Sigmoid colon (tissue), 7 donors: ENCODE measurements around the gene SIRT6. TPM values are rescaled to one million over a fixed set of nuclear protein-coding genes. Genes with fewer than 3 reads are reported as not detected.
"Not testable (repeated sequence)": the region's sequence is repeated elsewhere in the genome, so short reads cannot be mapped to it uniquely, and the experiment has no call there.

Experiments
- DNase-seq: peaks from one replicate; pipeline ENCODE4 v3.0.0-alpha.2; 2019
- H3K27ac ChIP-seq, 4 donors: fragments of 200-600 bp; sonication (generic); one replicate each; pipeline ENCODE4 v1.5.1; 2016 to 2019; ENCODE audit warnings: mild to moderate bottlenecking in 1 of 4
- H3K27me3 ChIP-seq, 3 donors: fragments of 200-600 bp; sonication (generic); one replicate each; pipeline ENCODE4 v1.5.1; 2019; ENCODE audit warnings: mild to moderate bottlenecking in 1 of 3
- H3K36me3 ChIP-seq, 4 donors: fragments of 200-600 bp; sonication (generic); one replicate each; pipeline ENCODE4 v1.5.1; 2016 to 2019
- H3K4me1 ChIP-seq, 4 donors: fragments of 200-600 bp; sonication (generic); one replicate each; pipeline ENCODE4 v1.5.1; 2017 to 2019
- H3K4me3 ChIP-seq, 4 donors: fragments of 200-600 bp; sonication (generic); one replicate each; pipeline ENCODE4 v1.5.1; 2017 to 2019; ENCODE audit warnings: mild to moderate bottlenecking in 2 of 4, moderate library complexity in 1 of 4
- H3K9me3 ChIP-seq, 4 donors: fragments of 200-600 bp in 3 of 4; sonication (generic) in 3 of 4; one replicate each; pipeline versions ENCODE4 v1.5.1 to v1.6.1; 2013 to 2019
- EP300 ChIP-seq, 4 donors: sonication (generic); formaldehyde crosslinking; IDR thresholded peaks; one replicate each; pipeline ENCODE4 v1.6.1; 2017; ENCODE audit warnings: antibody characterized with exemption in 4 of 4
- POLR2A ChIP-seq, 2 donors: fragments of 450-650 bp; IDR thresholded peaks; one replicate each; pipeline ENCODE4 v1.6.1; 2016; ENCODE audit warnings: antibody characterized with exemption in 2 of 2, mild to moderate bottlenecking in 2 of 2, moderate library complexity in 2 of 2
- POLR2AphosphoS5 ChIP-seq, 4 donors: sonication (generic); formaldehyde crosslinking; IDR thresholded peaks; one replicate each; pipeline ENCODE4 v1.6.1; 2017; ENCODE audit warnings: antibody characterized with exemption in 4 of 4
- WGBS, 2 donors: extraction: QIAGEN DNeasy Blood & Tissue Kit; methylation state at CpG; one replicate each; pipeline ENCODE4 v1.1.7; 2013; 5-methylcytosine and 5-hydroxymethylcytosine counted together
- intact Hi-C: fragments of 100-400 bp; cut with DNase I; formaldehyde crosslinking; loops from one replicate; pipeline ENCODE4 v1.15.1; 2023
- polyA plus RNA-seq, 3 donors: library from polyadenylated mRNA; stranded (reverse); fragments of 200-250 nt; gene quantifications; one replicate each; pipeline ENCODE4 v1.2.3, GENCODE V29; 2013
- total RNA-seq, 4 donors: library from RNA; depleted of rRNA; stranded (reverse); fragments of >200 nt; gene quantifications; one replicate each; pipeline ENCODE4 v1.1.0, GENCODE V29; 2016
- TF ChIP-seq, protein P1 (sequence below), 4 experiments: fragments of 450-650 bp in 3 of 4; fragments of 200-600 bp in 1 of 4; IDR thresholded peaks; one replicate each; pipeline ENCODE4 v1.5.1; 2016 to 2019; ENCODE audit warnings: antibody characterized with exemption in 4 of 4, mild to moderate bottlenecking in 3 of 4, moderate library complexity in 2 of 4
- donor health status: healthy with polysubstance abuse.
- donor health status: Bipolar disorder and iron deficiency.
- donor health status: healthy.

Gene SIRT6
- total and polyA plus RNA-seq, 7 donors = 10.3 to 132 (median 23.5) TPM

- no peak overlapping the region for H3K4me3 ChIP-seq
- no peaks in the 10 kb centered on the region for H3K36me3 ChIP-seq
- no peak for DNase-seq
- H3K27me3 ChIP-seq = peaks cover 6 to 48% (median 17%) of the 10 kb centered on the region in 3 donors
- no peaks in the 10 kb centered on the region for H3K4me1 ChIP-seq
- no peaks in the 10 kb centered on the region for H3K9me3 ChIP-seq
- intact Hi-C loops = no loop called here
- no peak overlapping the region for H3K27ac ChIP-seq
- no peak for TF ChIP-seq EP300 (IDR thresholded peaks at IDR 0.05)
- TF ChIP-seq POLR2A (IDR thresholded peaks at IDR 0.05) = no peak
- TF ChIP-seq POLR2AphosphoS5 (IDR thresholded peaks at IDR 0.05) = no peak
- TF ChIP-seq, protein P1, sequence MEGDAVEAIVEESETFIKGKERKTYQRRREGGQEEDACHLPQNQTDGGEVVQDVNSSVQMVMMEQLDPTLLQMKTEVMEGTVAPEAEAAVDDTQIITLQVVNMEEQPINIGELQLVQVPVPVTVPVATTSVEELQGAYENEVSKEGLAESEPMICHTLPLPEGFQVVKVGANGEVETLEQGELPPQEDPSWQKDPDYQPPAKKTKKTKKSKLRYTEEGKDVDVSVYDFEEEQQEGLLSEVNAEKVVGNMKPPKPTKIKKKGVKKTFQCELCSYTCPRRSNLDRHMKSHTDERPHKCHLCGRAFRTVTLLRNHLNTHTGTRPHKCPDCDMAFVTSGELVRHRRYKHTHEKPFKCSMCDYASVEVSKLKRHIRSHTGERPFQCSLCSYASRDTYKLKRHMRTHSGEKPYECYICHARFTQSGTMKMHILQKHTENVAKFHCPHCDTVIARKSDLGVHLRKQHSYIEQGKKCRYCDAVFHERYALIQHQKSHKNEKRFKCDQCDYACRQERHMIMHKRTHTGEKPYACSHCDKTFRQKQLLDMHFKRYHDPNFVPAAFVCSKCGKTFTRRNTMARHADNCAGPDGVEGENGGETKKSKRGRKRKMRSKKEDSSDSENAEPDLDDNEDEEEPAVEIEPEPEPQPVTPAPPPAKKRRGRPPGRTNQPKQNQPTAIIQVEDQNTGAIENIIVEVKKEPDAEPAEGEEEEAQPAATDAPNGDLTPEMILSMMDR (IDR thresholded peaks at IDR 0.05) = no peak
Observed at GRCh38 chr19:4227771-4228170, 45.4 kb upstream of the SIRT6 start.

DNA sequence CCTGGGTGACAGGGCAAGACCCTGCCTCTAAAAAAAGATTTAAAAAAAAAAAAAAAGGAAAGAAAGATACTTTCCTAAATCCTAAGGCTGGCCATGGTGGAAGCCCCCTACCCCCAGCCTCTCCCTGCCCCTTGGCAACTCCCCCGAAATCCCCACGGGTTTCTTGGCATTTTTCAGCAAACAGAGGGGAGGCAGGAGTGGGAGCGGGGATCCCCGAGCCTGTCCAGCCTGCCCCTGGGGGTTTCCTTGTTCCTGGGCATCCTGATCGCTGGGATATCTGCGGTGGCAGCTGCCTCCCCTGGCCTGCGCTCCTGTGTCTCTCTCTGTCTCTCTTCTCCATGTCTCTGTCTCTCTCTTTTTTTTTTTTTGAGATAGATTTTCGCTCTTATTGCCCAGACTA lies 43.5 kb upstream of the SIRT6 start:
- Histone ChIP-seq H3K9me3 (no peaks in the 10 kb centered on the region), H3K36me3 (no peaks in the 10 kb centered on the region), H3K27me3 (peaks cover 6 to 35% (median 9%) of the 10 kb centered on the region in 3 donors), H3K4me1 (no peaks in the 10 kb centered on the region), H3K4me3 (no peak overlapping the region), H3K27ac (no peak overlapping the region)
- DNase-seq = no peak
- 74 to 82% methylated on average over 8 of the region's 8 CpGs for WGBS, 2 donors
- TF ChIP-seq, protein P1 (IDR thresholded peaks at IDR 0.05) = no peak
- TF ChIP-seq EP300 (IDR thresholded peaks at IDR 0.05) (no peak), POLR2AphosphoS5 (IDR thresholded peaks at IDR 0.05) (no peak), POLR2A (IDR thresholded peaks at IDR 0.05) (no peak)
- intact Hi-C loops = no loop called here

GRCh38 chr19:4224470-4224869 lies 42.1 kb upstream of the SIRT6 start:
- no peak for DNase-seq
- TF ChIP-seq EP300 (IDR thresholded peaks at IDR 0.05) = no peak
- TF ChIP-seq POLR2AphosphoS5 (IDR thresholded peaks at IDR 0.05) = no peak
- TF ChIP-seq, protein P1 (IDR thresholded peaks at IDR 0.05) = no peak
- TF ChIP-seq POLR2A (IDR thresholded peaks at IDR 0.05) = no peak
- Histone ChIP-seq H3K27me3 (peaks cover 4 to 22% (median 6%) of the 10 kb centered on the region in 3 donors), H3K9me3 (no peaks in the 10 kb centered on the region), H3K4me3 (no peak overlapping the region), H3K4me1 (no peaks in the 10 kb centered on the region), H3K36me3 (no peaks in the 10 kb centered on the region), H3K27ac (no peak overlapping the region)
- intact Hi-C loops = no loop called here
- WGBS, 2 donors = 75 to 76% methylated on average over 15 of the region's 15 CpGs

DNA sequence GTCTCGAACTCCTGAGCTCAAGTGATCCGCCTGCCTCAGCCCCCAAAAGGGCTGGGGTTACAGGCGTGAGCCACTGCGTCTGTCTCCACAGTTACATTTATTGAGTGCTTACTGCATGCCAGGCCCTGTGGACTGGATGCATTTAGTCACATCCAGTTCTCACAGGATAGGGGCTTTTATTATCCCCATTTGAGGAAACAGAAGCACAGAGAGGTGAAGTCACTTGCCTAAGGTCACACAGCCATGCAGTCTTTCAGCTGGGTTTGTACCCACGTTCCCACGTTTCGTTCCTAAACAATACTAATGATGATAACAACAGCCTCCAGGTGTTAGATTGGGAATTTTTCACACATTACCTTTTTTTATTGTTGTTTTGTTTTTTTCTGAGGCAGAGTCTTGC lies 37.8 kb upstream of the SIRT6 start:
- TF ChIP-seq, protein P1 (IDR thresholded peaks at IDR 0.05) = no peak
- no peak for TF ChIP-seq POLR2AphosphoS5 (IDR thresholded peaks at IDR 0.05)
- TF ChIP-seq POLR2A (IDR thresholded peaks at IDR 0.05) = no peak
- TF ChIP-seq EP300 (IDR thresholded peaks at IDR 0.05) = no peak
- no peak for DNase-seq
- Histone ChIP-seq H3K4me3 (no peak overlapping the region), H3K4me1 (no peaks in the 10 kb centered on the region), H3K27ac (no peak overlapping the region), H3K36me3 (no peaks in the 10 kb centered on the region), H3K27me3 (no peaks in the 10 kb centered on the region), H3K9me3 (no peaks in the 10 kb centered on the region)
- 94 to 95% methylated on average over 7 of the region's 7 CpGs for WGBS, 2 donors
- intact Hi-C loops = no loop called here

GRCh38 chr19:4218523-4218922 lies 36.2 kb upstream of the SIRT6 start:
- intact Hi-C loops, H3K4me1 ChIP-seq, H3K27me3 ChIP-seq, H3K36me3 ChIP-seq, H3K27ac ChIP-seq, DNase-seq, H3K4me3 ChIP-seq, H3K9me3 ChIP-seq: not testable (repeated sequence)
- 93 to 95% methylated on average over 1 of the region's 1 CpG for WGBS, 2 donors
